Measurements from ENCODE around the gene NELFB.

- TF ChIP-seq CTCF (IDR thresholded peaks at IDR 0.05; ENCODE audit: low read depth, low read length, missing input control), result no peak
- TF ChIP-seq ZBTB33 (IDR thresholded peaks at IDR 0.05), result no peak
These were observed 23.1 kb downstream of the NELFB start for GRCh38 chr9:137278061-137278701.
